ENCODE data around the gene EXT2.

The EXT2 gene

GRCh38 chr11:44286268-44286880 lies 190.9 kb downstream of the EXT2 start:
- DNase-seq (ENCODE audit: extremely low spot score) = peak; percentile 86
- POLR2A ChIA-PET = no interaction called here

GRCh38 chr11:44286911-44287310 lies 191.4 kb downstream of the EXT2 start:
- ChIA-PET CTCF (interaction anchor here (1.0 to 7.7 kb wide), 11 partner anchors 9 to 625 kb away, joined by 3 to 95 read pairs (median 6); no protein-coding TSS in a partner anchor), POLR2A (no interaction called here)
- TF ChIP-seq CTCF (IDR thresholded peaks at IDR 0.05; ENCODE audit: control extremely low read depth, extremely low read depth, low read depth, missing control alignments) = no peak
- DNase-seq (ENCODE audit: extremely low spot score) = no peak

More at GRCh38 chr11:44286268-44286880, 190.9 kb downstream of the EXT2 start:
- TF ChIP-seq CTCF (IDR thresholded peaks at IDR 0.05; ENCODE audit: control extremely low read depth, extremely low read depth, low read depth, missing control alignments) = peak; percentile 99
- CTCF ChIA-PET = interaction anchor here (0.8 to 7.7 kb wide), 30 partner anchors 8 to 625 kb away, joined by 3 to 95 read pairs (median 4); no protein-coding TSS in a partner anchor

- CTCF ChIA-PET = interaction anchor here (1.4 to 7.7 kb wide), 3 partner anchors 12 to 250 kb away, joined by 3 to 95 read pairs (median 10); no protein-coding TSS in a partner anchor
- POLR2A ChIA-PET = no interaction called here
- DNase-seq (ENCODE audit: extremely low spot score) = no peak
- no peak for TF ChIP-seq CTCF (IDR thresholded peaks at IDR 0.05; ENCODE audit: control extremely low read depth, extremely low read depth, low read depth, missing control alignments)
Observed at GRCh38 chr11:44288133-44288526, 192.7 kb downstream of the EXT2 start.

- no peak for DNase-seq (ENCODE audit: extremely low spot score)
- no peak for TF ChIP-seq CTCF (IDR thresholded peaks at IDR 0.05; ENCODE audit: control extremely low read depth, extremely low read depth, low read depth, missing control alignments)
- POLR2A ChIA-PET = no interaction called here
- CTCF ChIA-PET = interaction anchor here (1.8 to 7.7 kb wide), 3 partner anchors 10 to 247 kb away, joined by 6 to 95 read pairs (median 10); no protein-coding TSS in a partner anchor
Observed at GRCh38 chr11:44290208-44290607, 194.7 kb downstream of the EXT2 start.

Measured in GM10248 (cell line).